HG03558 (cell line): ENCODE results near the gene FRAT1.
A peak's percentile ranks its signal among the peaks of the same experiment; 100 is the strongest.
"Not testable (repeated sequence)": the region's sequence is repeated elsewhere in the genome, so short reads cannot be mapped to it uniquely, and the experiment has no call there.

Experiments
- ATAC-seq: cut with Tn5 transposase; IDR thresholded peaks from one replicate; pipeline ENCODE4 v1.9.1; 2021; ENCODE audit warnings: moderate number of reproducible peaks; ENCODE audit not compliant: unreplicated experiment; ENCODE audit errors: extremely low read depth

The FRAT1 gene

GRCh38 chr10:97334370-97335175 lies 15.5 kb downstream of the FRAT1 start, which contains the start of gene FRAT2:
FRAT2 (minus strand) TSS chr10:97334729; CDS start chr10:97334572, 157 bp downstream.
- peak; percentile 66 for ATAC-seq

GRCh38 chr10:97335188-97335619 lies 16.1 kb downstream of the FRAT1 start:
- ATAC-seq = no peak

GRCh38 chr10:97336006-97336405 lies 16.9 kb downstream of the FRAT1 start:
- no peak for ATAC-seq

GRCh38 chr10:97336446-97336845 lies 17.4 kb downstream of the FRAT1 start:
- no peak for ATAC-seq

GRCh38 chr10:97336942-97337831 lies 18.1 kb downstream of the FRAT1 start:
- ATAC-seq = no peak

DNA sequence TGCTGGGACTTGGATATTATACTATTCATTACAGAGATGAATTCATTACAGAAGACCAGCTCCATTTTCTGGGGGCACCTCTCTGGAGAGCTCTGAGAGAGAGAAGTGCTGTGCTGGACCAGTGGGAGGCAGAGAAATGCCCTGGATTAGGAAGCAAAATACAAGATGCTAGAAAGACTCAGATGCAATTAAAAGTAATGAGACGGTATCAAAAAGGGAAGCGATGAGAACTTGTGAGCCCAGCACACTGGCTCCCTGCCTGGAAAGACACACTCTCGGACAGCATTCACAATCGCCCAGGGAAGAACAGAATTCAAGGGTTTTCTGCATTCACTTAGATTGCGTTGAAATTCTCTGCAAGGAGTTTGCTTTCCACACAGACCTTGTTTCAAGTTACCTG lies 19.0 kb downstream of the FRAT1 start:
- ATAC-seq = no peak

DNA sequence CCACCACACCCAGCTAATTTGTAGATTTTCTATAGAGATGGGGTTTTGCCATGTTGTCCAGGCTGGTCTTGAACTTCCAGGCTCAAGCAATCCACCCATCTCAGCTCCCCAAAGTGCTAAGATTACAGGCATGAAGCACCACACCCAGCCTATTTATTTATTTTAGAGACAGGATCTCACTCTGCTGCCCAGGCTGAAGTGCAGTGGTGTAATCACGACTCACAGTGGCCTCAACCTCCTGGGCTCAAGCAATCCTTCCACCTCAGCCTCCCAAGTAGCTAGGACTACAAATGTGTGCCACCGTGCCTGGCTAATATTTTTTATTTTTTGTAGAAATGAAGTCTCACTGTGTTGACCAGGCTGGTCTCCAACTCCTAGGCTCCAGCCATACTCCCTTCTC lies 22.3 kb downstream of the FRAT1 start:
- no peak for ATAC-seq

GRCh38 chr10:97343664-97344063 lies 24.6 kb downstream of the FRAT1 start:
- ATAC-seq = not testable (repeated sequence)

DNA sequence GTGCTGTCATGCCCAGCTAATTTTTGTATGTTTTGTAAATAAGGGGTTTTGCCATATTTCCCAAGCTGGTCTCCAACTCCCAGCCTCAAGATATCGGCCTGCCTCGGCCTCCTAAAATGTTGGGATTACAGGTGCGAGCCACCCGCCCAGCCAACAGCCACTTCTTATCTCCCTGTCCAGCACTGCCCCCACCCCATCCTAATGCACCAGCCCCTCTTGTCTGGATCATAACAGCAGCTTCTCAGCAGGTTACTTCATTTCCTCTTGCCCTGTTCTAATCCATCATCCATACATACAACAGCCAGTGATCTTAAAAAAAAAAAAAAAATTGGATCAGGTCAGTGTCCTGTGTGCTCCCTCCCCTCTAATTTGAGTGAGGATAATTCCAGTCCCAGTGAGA lies 28.2 kb downstream of the FRAT1 start:
- ATAC-seq = no peak

- no peak for ATAC-seq
Measured at GRCh38 chr10:97349752-97350513, 30.9 kb downstream of the FRAT1 start.

DNA sequence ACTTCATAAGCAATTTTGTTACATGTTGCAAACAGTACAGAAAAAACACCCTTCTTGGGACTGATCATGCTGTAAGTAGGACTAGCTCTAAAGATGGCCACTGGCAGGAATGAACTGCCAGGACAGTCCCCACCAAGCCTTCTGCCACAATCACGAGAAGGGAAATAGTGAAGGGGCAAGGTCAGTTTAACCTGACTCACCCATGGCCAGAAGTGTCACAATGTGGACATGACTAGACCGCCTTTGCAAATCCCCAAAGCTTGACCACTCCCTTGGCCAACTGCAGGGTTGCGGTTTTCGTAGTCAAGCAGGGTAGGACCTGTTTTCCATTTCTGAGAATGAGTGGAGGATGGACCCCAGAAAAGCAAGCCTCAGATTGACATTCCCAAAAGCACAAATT lies 34.9 kb downstream of the FRAT1 start:
- ATAC-seq = no peak

- no peak for ATAC-seq
Measured at GRCh38 chr10:97355571-97355975, 36.5 kb downstream of the FRAT1 start.

DNA sequence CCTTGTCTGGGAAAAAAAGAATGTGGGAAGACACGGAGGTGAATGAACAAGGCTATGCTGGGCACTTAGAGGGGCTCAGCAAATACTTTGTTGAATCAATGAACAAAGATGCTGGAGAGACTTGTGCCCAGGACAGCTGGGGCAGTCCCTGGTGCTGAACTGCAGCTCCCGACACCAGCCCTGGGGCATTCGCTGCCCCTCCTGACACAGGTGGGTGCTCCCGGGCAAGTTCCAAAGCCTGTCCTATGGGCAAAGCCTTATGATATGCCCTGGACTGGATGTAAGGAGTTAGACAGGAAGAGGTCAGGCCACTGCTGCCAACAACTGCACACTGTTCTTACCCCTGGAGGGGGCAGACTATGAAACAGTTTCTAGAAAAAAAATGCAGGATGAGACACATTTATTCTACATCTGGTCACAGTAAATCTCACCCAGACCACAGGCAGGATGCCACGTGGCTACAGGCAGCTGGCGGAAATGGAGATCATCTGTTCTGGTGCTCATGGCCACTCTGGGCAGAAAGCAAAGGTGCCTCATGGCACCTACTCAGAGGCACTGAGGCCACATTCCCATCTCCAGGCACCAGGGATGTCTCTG lies 37.3 kb downstream of the FRAT1 start:
- no peak for ATAC-seq

DNA sequence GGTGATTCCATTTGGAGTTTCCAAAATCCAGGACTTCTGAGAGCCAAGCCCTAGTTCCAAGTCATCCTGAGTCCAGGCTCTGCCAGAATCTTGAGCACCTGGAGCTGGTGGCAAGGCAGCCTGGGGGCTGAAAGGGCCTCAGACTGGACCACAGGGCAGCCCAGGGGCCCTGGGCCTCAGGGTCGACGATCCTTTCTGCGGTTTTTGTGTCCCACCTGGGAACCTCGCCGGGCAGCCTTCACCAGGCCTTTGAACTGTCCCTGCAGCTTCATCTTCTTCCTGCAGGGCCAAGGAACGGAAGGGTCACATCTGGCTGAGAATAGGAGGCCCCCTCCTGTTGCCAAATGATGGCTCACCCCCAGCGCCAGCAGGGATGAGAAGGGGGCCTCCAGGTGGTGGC lies 37.8 kb downstream of the FRAT1 start:
- no peak for ATAC-seq

- ATAC-seq = no peak
Measured at GRCh38 chr10:97358349-97358748, 39.3 kb downstream of the FRAT1 start.

DNA sequence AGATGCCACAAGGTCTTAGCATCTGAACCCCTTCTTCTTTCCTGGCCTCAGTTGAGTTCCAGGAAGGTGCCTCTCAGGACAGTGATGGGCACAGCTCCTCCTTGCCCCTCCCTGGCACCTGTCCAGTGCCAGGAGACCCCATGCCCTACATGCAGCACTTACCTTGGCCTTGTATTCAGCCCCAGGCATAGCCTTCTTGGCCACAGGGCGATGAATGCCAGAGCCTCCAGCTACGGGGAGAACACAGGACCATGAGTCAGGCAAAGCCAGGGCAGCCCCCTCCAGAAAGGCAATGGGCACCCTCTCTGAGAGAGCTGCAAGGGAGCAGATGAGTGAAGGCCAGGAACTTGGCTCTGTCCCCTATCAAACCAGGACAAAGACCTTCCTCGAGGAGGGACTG lies 39.7 kb downstream of the FRAT1 start:
- no peak for ATAC-seq

DNA sequence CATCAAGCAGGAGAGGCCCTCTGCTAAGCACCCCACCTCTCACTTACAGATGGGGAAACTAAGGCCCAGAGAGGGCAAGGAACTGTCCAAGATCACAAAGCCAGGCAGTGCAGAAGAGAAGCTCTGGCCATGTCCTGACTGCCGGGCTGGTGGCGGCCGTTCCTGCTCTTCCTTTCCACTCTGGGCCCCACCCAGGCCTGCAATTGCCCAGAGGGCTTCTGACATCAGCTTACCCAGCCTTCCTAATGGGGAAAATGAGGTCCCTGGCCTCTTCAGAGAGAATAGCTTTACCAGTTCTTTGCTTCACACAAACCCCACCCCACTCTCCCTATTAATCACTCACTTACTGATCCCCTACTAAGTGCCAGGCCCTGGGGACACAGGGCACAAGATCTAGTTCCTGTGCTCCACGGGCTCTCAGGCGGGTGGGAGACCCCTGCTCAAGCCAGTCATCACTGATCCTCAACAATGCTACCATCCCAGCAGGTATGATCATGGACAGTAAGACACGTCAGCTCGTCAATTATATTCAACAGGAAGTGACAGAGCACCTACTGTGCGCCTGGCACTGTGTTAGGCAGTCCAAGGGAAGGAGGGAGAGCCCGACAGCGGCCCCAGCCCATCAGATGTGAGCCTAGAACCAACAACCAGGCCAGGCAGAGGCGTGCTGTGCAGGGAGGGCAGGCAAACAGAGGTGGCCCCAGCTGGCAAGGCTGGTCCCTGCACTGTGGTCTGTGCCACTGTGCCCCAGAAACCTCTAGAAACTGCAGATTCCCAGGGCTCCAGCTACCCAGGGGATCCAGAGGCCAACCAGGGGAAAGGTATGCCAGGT lies 41.9 kb downstream of the FRAT1 start:
- no peak for ATAC-seq

DNA sequence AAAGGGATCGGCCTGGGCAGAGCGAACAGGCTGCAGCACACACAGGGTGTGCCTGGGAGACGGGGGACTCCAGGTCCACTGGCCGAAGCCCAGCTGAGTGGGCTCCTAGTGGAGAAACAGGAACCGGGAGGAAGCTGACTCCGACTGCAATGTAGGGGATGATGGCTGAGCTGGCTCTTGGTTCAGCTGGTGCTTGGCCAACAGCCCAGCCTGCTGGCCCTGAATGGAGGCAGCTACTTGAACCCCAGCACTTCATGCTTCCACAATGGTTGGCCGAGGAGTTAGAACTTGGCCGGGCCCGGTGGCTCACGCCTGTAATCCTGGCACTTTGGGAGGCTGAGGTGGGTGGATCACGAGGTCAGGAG lies 42.4 kb downstream of the FRAT1 start:
- no peak for ATAC-seq

GRCh38 chr10:97362310-97363033 lies 43.4 kb downstream of the FRAT1 start:
- ATAC-seq = no peak
